ENCODE results near the gene ZDHHC12. TPM values are rescaled to one million over a fixed set of nuclear protein-coding genes. Genes with fewer than 3 reads are reported as not detected.

Gene ZDHHC12
- total and polyA plus RNA-seq, 2 of the 8 experiments (the other 6 are each of a cell fraction or from before 2014, with no cell fraction given), result 35.0 to 93.8 TPM

DNA sequence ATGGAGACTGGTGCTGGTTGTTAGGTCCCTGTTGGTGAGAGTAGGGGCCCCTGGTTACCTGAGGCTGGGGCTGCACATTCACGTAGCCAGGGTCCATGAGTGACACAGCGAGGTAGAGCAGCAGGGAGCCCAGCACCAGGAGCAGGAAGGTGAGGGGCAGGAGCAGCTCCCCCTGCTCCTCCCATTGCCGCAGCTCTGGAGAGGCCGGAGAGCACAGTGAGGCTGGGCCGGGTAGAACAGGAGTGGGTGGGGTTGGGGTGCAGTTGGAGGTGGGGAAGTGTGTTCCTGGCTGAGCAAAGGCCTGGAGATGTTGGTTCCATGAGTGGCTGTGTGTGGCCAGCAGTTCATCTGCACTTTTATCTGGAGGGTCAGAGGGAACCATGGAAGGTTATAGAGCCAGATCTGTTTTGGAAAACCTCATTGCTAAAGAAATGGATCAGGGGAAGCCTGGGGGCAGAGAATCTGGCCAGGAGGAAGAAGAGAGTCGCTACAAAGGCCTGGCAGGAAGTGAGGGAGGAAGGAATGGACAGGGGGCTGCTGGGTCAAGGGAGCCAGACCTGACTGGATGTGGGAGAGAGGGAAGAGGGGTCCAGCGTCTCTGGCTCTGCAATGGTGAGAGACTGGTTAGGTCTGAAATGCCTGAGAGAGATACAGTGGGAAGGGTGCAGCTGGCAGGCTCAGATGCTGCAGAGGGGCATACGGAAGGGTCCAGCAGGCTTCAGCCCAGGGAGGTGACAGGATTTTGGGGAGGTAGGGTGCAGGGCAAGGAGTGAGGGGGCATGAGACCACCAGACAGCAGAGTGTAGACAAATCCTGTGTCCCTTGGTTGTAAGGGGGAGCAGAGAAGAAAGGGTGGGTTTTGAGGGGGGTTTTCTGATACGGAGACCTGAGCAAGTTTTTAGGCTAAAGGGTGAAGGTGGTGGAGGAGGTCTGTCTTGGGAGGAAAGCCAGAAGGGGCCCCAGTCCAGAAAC, 1.3 kb downstream of the ZDHHC12 start:
- Histone ChIP-seq H2BK20ac (ENCODE audit: low read length) (no peak overlapping the region), H4K20me1 (replicated peaks in 1 of 2; ENCODE audit: control insufficient read depth in 1 of 2, insufficient read depth in 2 of 2, low read length in 2 of 2) (peaks cover 0 to 2% of the 10 kb centered on the region in 2 experiments), H3K23ac (ENCODE audit: insufficient read length) (no peak overlapping the region), H2AK5ac (ENCODE audit: low read depth, low read length) (no peak overlapping the region), H2BK120ac (replicated peaks; ENCODE audit: low read depth, low read length) (no peak overlapping the region), H3K4me3 (ENCODE audit: extremely low read depth in 1 of 4, insufficient read depth in 2 of 4, low read depth in 3 of 4, low read length in 4 of 4) (peak overlapping the region in 3 of 4 experiments; percentile 73 to 90 (median 89); a peak in 5 of 8 replicates), H4K8ac (ENCODE audit: extremely low read depth, insufficient read depth, low read length) (no peak overlapping the region), H2BK5ac (ENCODE audit: low read depth, low read length) (0 out of 2 replicates have a peak overlapping the region, but pooled peaks have one; percentile 66), H3K36me3 (ENCODE audit: control insufficient read depth in 2 of 4, insufficient read depth in 4 of 4, low read length in 3 of 4) (peaks cover 0 to 15% (median 8%) of the 10 kb centered on the region in 4 experiments; a peak in 4 of 8 replicates), H3K27ac (ENCODE audit: low read depth, low read length) (no peak overlapping the region; the same call in 1 of the 2 replicates), H3K18ac (ENCODE audit: extremely low read depth, low read length) (no peak overlapping the region), H2BK12ac (ENCODE audit: low read depth, low read length) (no peak overlapping the region), H3K79me2 (ENCODE audit: control insufficient read depth in 1 of 2, insufficient read depth in 2 of 2, low read length in 2 of 2) (no peaks in the 10 kb centered on the region), H3K27me3 (replicated peaks in 1 of 4; ENCODE audit: control insufficient read depth in 3 of 4, extremely low read depth in 1 of 4, insufficient read depth in 3 of 4, low read length in 3 of 4) (no peaks in the 10 kb centered on the region), H4K91ac (replicated peaks; ENCODE audit: insufficient read length, low read length) (no peak overlapping the region), H3K9ac (replicated peaks in 1 of 4; ENCODE audit: extremely low read depth in 1 of 4, low read depth in 3 of 4, low read length in 3 of 4) (peak overlapping the region in 1 of 4 experiments; percentile 85; a peak in 1 of 7 replicates), H3K4me2 (ENCODE audit: insufficient read depth in 1 of 2, low read depth in 2 of 2, low read length in 2 of 2) (peak overlapping the region; percentile 84 to 85), H3K4ac (replicated peaks; ENCODE audit: insufficient read length, low read depth, low read length) (no peak overlapping the region), H4K5ac (ENCODE audit: insufficient read length, low read depth, low read length) (no peak overlapping the region), H3K4me1 (replicated peaks in 1 of 4; ENCODE audit: control insufficient read depth in 3 of 4, insufficient read depth in 4 of 4, low read length in 3 of 4) (peaks cover 0 to 3% (median 0%) of the 10 kb centered on the region in 4 experiments; a peak in 3 of 7 replicates), H3K9me3 (ENCODE audit: insufficient read depth in 2 of 2, low read depth in 1 of 2, low read length in 1 of 2) (no peaks in the 10 kb centered on the region), H3K79me1 (ENCODE audit: low read depth, low read length) (peaks cover 3% of the 10 kb centered on the region; the same call in 1 of the 2 replicates), H2AFZ (ENCODE audit: low read length) (no peak overlapping the region), H3K56ac (replicated peaks; ENCODE audit: insufficient read length, low read depth, low read length) (no peak overlapping the region), H2BK15ac (ENCODE audit: low read length) (no peak overlapping the region), H3K14ac (ENCODE audit: insufficient read length) (no peak overlapping the region), H3K23me2 (ENCODE audit: low read depth, low read length) (peaks cover 4% of the 10 kb centered on the region)
- ChIA-PET CTCF (ENCODE audit: partially characterized antibody) (interaction anchor here (0.6 to 0.9 kb wide), 4 partner anchors 21 to 165 kb away, joined by 3 read pairs; partner anchors contain the start of gene PKN3), POLR2A (ENCODE audit: partially characterized antibody) (interaction anchor here (0.8 to 13.5 kb wide), 6 partner anchors 13 to 66 kb away, joined by 3 to 133 read pairs (median 28); partner anchors contain the start of gene SET)
- 82% methylated on average over 9 of the region's 9 CpGs; no CpG with 5 or more reads in 1 of the 2 experiments for WGBS, 2 experiments (ENCODE audit: extremely low coverage in 1 of 2, insufficient coverage in 1 of 2, insufficient read length in 1 of 2, insufficient replicate concordance in 2 of 2, low coverage in 1 of 2, low lambda C conversion rate in 2 of 2, missing lambda C conversion rate in 1 of 2)
- DNase-seq (ENCODE audit: low read depth in 1 of 2, low spot score in 2 of 2) (no peak), FAIRE-seq (no peak)
- TF ChIP-seq SIX5 (IDR thresholded peaks at IDR 0.05; ENCODE audit: low read depth, low read length) (no peak), TBP (IDR thresholded peaks at IDR 0.05; ENCODE audit: low read depth, low read length) (no peak), CREB1 (IDR thresholded peaks at IDR 0.05) (no peak)

Measured in H1 (cell line).